Activated CD4-positive, CD25-positive, alpha-beta regulatory T cell treated with anti-CD3 and anti-CD28 coated beads, Interleukin-2, amount 50 U/mL, for 72 hours (primary cell): ENCODE results near the gene KCNK4.

ENCODE experiments used
- DNase-seq: peaks from one replicate; pipeline ENCODE4 v3.0.0; 2021

KCNK4 gene

GRCh38 chr11:64269540-64270220, 21.4 kb upstream of the KCNK4 start:
- peak; percentile 95 for DNase-seq

- DNase-seq: no peak
These were observed 15.9 kb upstream of the KCNK4 start for GRCh38 chr11:64275031-64275800.

- DNase-seq: no peak
These were observed 15.3 kb upstream of the KCNK4 start for GRCh38 chr11:64275841-64276240.

GRCh38 chr11:64276653-64277431, 14.3 kb upstream of the KCNK4 start:
- DNase-seq: no peak

- no peak for DNase-seq
These were observed 12.4 kb upstream of the KCNK4 start for GRCh38 chr11:64278576-64279190.

GRCh38 chr11:64281957-64282770, 8.9 kb upstream of the KCNK4 start:
- DNase-seq: no peak

- no peak for DNase-seq
These were observed 8.0 kb upstream of the KCNK4 start for GRCh38 chr11:64283092-64283491.

- peak; percentile 85 for DNase-seq
These were observed 6.8 kb upstream of the KCNK4 start, which contains the start of gene BAD for GRCh38 chr11:64284048-64284961. TSS of gene BAD (minus strand) at chr11:64284665. CDS start at chr11:64284368, 297 bp downstream.

- DNase-seq: peak; percentile 99
These were observed 5.9 kb upstream of the KCNK4 start, which contains the start of gene GPR137 for GRCh38 chr11:64284962-64285884. TSS of gene GPR137 (plus strand) at chr11:64285848. CDS start at chr11:64286525, 677 bp downstream.

GRCh38 chr11:64285885-64286800, 5.0 kb upstream of the KCNK4 start:
- peak; percentile 48 for DNase-seq

- DNase-seq: no peak
These were observed 4.3 kb upstream of the KCNK4 start for GRCh38 chr11:64286801-64287159.

- no peak for DNase-seq
These were observed 3.3 kb upstream of the KCNK4 start for GRCh38 chr11:64287676-64288352.

- DNase-seq: no peak
These were observed 2.8 kb upstream of the KCNK4 start for GRCh38 chr11:64288353-64288750.

- DNase-seq: no peak
These were observed 2.0 kb upstream of the KCNK4 start for GRCh38 chr11:64289002-64289564.

- DNase-seq: no peak
These were observed 495 bp upstream of the KCNK4 start for GRCh38 chr11:64290352-64291261.

- no peak for DNase-seq
These were observed 804 bp downstream of the KCNK4 start for GRCh38 chr11:64291752-64292459.
